ENCODE measurements around the gene ZFP69B. TPM values are rescaled to one million over a fixed set of nuclear protein-coding genes. Genes with fewer than 3 reads are reported as not detected.

ZFP69B gene
- total and polyA plus RNA-seq, 2 donors (not counting 3 experiments of a cell fraction or from before 2014, with no cell fraction given): 0.81 to 3.4 TPM

DNA sequence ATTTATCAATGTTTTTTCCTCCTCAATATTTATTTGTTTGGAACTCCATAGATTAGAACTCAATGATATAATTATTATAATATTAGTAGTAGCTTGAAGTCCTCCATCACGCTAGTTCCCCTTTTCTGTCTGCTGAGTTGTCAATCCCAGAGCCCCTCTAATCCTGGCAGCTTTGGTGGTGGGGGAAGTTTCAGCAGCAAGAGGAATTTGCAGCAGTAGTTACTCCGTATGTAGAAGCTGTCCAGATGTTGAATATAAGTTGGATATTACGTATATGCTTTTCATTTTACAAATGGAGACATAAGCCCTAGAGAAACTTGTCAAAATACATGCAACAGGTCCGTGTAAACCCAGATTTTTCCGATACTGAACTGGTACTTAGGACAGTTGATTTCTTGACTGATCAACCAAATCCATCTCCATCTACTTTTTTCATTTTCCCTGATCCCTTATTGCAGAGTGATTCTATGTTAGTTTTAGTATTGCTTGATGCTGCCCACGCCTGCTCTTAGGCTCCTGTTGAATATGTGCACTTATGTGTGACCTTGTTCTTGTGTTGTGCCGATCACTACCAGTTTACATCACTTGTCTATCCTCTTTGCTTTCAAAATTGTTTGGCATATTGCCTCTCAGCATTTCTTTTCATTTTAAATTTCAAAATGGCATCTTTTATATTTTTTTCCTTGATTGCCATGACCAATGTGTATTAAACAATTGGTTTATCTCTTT is 48.6 kb upstream of the ZFP69B start:
- H2AFZ ChIP-seq (ENCODE audit: low read depth, low read length): no peak overlapping the region
- FAIRE-seq: no peak
- no peak overlapping the region for H3K4me2 ChIP-seq (ENCODE audit: insufficient read depth, low read length)
- POLR2A ChIA-PET: no interaction called here
- no peak overlapping the region for H3K27ac ChIP-seq (ENCODE audit: insufficient read depth, low read depth, low read length)
- no peak overlapping the region for H3K4me3 ChIP-seq (replicated peaks in 1 of 3; ENCODE audit: insufficient read depth in 1 of 3, low read depth in 1 of 3, low read length in 3 of 3)
- dilution Hi-C loops (cut with MboI; ENCODE audit: extremely low pct_ligation_motif_present, low sequenced_read_pairs) (no loop called here), intact Hi-C loops (cut with micrococcal nuclease) (no loop called here)
- no peaks in the 10 kb centered on the region for H3K4me1 ChIP-seq (ENCODE audit: control insufficient read depth, extremely low read depth, insufficient read depth, low read length)
- H3K27me3 ChIP-seq (ENCODE audit: control insufficient read depth in 2 of 2, insufficient read depth in 2 of 2, low read length in 2 of 2): no peaks in the 10 kb centered on the region
- DNase-seq (ENCODE audit: low read depth, low spot score): no peak
- H3K9me3 ChIP-seq (replicated peaks; ENCODE audit: control insufficient read depth, insufficient read depth, low read length): no peaks in the 10 kb centered on the region
- TF ChIP-seq, protein P1, sequence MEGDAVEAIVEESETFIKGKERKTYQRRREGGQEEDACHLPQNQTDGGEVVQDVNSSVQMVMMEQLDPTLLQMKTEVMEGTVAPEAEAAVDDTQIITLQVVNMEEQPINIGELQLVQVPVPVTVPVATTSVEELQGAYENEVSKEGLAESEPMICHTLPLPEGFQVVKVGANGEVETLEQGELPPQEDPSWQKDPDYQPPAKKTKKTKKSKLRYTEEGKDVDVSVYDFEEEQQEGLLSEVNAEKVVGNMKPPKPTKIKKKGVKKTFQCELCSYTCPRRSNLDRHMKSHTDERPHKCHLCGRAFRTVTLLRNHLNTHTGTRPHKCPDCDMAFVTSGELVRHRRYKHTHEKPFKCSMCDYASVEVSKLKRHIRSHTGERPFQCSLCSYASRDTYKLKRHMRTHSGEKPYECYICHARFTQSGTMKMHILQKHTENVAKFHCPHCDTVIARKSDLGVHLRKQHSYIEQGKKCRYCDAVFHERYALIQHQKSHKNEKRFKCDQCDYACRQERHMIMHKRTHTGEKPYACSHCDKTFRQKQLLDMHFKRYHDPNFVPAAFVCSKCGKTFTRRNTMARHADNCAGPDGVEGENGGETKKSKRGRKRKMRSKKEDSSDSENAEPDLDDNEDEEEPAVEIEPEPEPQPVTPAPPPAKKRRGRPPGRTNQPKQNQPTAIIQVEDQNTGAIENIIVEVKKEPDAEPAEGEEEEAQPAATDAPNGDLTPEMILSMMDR (IDR thresholded peaks at IDR 0.05; ENCODE audit: extremely low read depth in 1 of 2, insufficient read depth in 1 of 2, low read depth in 1 of 2, low read length in 2 of 2): no peak
- TF ChIP-seq POLR2AphosphoS5 (IDR thresholded peaks at IDR 0.05; ENCODE audit: insufficient read depth, low read depth, low read length) (no peak), MYC (IDR thresholded peaks at IDR 0.05; ENCODE audit: low read depth, low read length) (no peak), FOS (IDR thresholded peaks at IDR 0.05; ENCODE audit: borderline replicate concordance, insufficient read depth, low read length) (no peak), MAX (IDR thresholded peaks at IDR 0.05; ENCODE audit: insufficient read depth, insufficient read length) (no peak), JUN (IDR thresholded peaks at IDR 0.05; ENCODE audit: borderline replicate concordance, insufficient read depth, insufficient read length, low read depth) (no peak), EZH2 (IDR thresholded peaks at IDR 0.05; ENCODE audit: borderline replicate concordance, low read depth, low read length, severe bottlenecking) (no peak), POLR2A (IDR thresholded peaks at IDR 0.05; ENCODE audit: low read depth, low read length) (no peak), GATA2 (IDR thresholded peaks at IDR 0.05; ENCODE audit: insufficient read depth, insufficient read length, low read depth, low read length) (no peak)
- no peaks in the 10 kb centered on the region for H4K20me1 ChIP-seq (replicated peaks; ENCODE audit: control insufficient read depth, extremely low read depth, insufficient read depth, low read length)
- no peaks in the 10 kb centered on the region for H3K9me1 ChIP-seq (replicated peaks; ENCODE audit: control insufficient read depth, extremely low read depth, insufficient read depth, low read length)
- no peak overlapping the region for H3K9ac ChIP-seq (replicated peaks; ENCODE audit: extremely low read depth, insufficient read depth, low read length)
- no peaks in the 10 kb centered on the region for H3K79me2 ChIP-seq (ENCODE audit: control insufficient read depth, insufficient read depth, low read length)
- no TSS peak for BruUV-seq (replicated peaks)
- no peaks in the 10 kb centered on the region for H3K36me3 ChIP-seq (ENCODE audit: control insufficient read depth in 2 of 2, extremely low read depth in 1 of 2, insufficient read depth in 2 of 2, low read length in 2 of 2)
- CTCF ChIA-PET: no interaction called here

All from endothelial cell of umbilical vein (primary cell).